MCF 10A (cell line): ENCODE measurements around the gene ZNF420. TPM values are rescaled to one million over a fixed set of nuclear protein-coding genes. Genes with fewer than 3 reads are reported as not detected.
"Not testable (repeated sequence)": the region's sequence is repeated elsewhere in the genome, so short reads cannot be mapped to it uniquely, and the experiment has no call there.

ENCODE experiments used
- BruUV-seq: library from RNA; stranded (reverse); fragments of 400-500 nt; replicated peaks from 2 replicates; lab custom pipeline; 2021; lab: Mats Ljungman, UMichigan
- CTCF ChIA-PET: fragments of 300-600 bp; sonication (Branson Sonifier 250); formaldehyde crosslinking; extraction: SDS; loops from one replicate; lab custom pipeline; 2021; ENCODE audit warnings: antibody characterized with exemption, inconsistent platforms; lab: Yijun Ruan, JAX
- POLR2A ChIA-PET: fragments of 300-600, 350-650 bp; sonication (Branson Sonifier 250); formaldehyde crosslinking; extraction: SDS; loops from one replicate; lab custom pipeline; 2020; ENCODE audit warnings: antibody characterized with exemption, inconsistent platforms; lab: Yijun Ruan, JAX
- DNase-seq: peaks from one replicate; pipeline ENCODE4 v3.0.0-alpha.2; 2018; ENCODE audit not compliant: unreplicated experiment
- H3K27ac Mint-ChIP-seq: one replicate; pipeline ENCODE4 v1.8.0; 2022; ENCODE audit warnings: mild to moderate bottlenecking, low read depth, mixed read lengths; ENCODE audit not compliant: unreplicated experiment
- H3K27me3 Mint-ChIP-seq: one replicate; pipeline ENCODE4 v1.8.0; 2022; ENCODE audit warnings: mixed read lengths; ENCODE audit not compliant: insufficient read depth, unreplicated experiment
- H3K36me3 Mint-ChIP-seq: one replicate; pipeline ENCODE4 v1.8.0; 2022; ENCODE audit warnings: mild to moderate bottlenecking, moderate library complexity, mixed read lengths; ENCODE audit not compliant: insufficient read depth, unreplicated experiment
- H3K4me1 Mint-ChIP-seq: one replicate; pipeline ENCODE4 v1.8.0; 2022; ENCODE audit warnings: mixed read lengths; ENCODE audit not compliant: insufficient read depth, unreplicated experiment
- H3K4me3 Mint-ChIP-seq: one replicate; pipeline ENCODE4 v1.8.0; 2022; ENCODE audit warnings: mild to moderate bottlenecking, moderate library complexity, mixed read lengths; ENCODE audit not compliant: unreplicated experiment
- H3K9me3 Mint-ChIP-seq: one replicate; pipeline ENCODE4 v1.8.0; 2022; ENCODE audit warnings: mixed read lengths; ENCODE audit not compliant: unreplicated experiment
- intact Hi-C: fragments of 100-400 bp; cut with micrococcal nuclease; formaldehyde crosslinking; loops from 2 replicates; pipeline ENCODE4 v1.14.1; 2022
- total RNA-seq: library from RNA; stranded (reverse); gene quantifications from 2 replicates; pipeline ENCODE4 v1.2.3, GENCODE V29; 2022
- TF ChIP-seq, protein P1 (sequence below): fragments of 200-600 bp; IDR thresholded peaks from one replicate; pipeline ENCODE4 v1.8.0; 2022; ENCODE audit warnings: antibody characterized with exemption, mild to moderate bottlenecking; ENCODE audit not compliant: unreplicated experiment

ZNF420 gene
- total RNA-seq, 1 experiment from 2014 or later, result 11.0 TPM

DNA sequence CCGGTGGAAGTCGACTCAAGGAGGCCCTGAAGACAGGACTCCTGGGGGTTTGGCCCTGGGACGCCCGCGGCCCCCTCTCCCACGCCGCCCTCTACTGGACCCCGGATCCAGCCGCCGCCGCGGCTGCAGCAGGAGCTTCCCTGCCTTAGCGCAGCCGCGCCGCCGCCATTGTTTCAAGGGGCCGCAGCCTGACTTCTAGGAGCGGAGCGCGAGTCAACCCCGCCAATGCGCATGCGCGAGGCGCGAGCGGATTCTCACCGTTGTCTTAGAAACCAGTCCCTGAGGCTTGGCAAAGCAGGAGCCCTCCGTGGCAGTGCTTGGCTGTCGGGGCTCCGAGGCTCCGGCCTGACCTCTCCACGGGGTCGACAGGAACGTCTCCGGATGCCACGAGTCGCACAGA is 19.1 kb upstream of the ZNF420 start:
- POLR2A ChIA-PET, result no interaction called here
- CTCF ChIA-PET, result interaction anchor here (0.6 kb wide), 1 partner anchor 41 kb away, joined by 3 read pairs; no protein-coding TSS in a partner anchor
- peaks cover 43% of the 10 kb centered on the region for H3K9me3 Mint-ChIP-seq

DNA sequence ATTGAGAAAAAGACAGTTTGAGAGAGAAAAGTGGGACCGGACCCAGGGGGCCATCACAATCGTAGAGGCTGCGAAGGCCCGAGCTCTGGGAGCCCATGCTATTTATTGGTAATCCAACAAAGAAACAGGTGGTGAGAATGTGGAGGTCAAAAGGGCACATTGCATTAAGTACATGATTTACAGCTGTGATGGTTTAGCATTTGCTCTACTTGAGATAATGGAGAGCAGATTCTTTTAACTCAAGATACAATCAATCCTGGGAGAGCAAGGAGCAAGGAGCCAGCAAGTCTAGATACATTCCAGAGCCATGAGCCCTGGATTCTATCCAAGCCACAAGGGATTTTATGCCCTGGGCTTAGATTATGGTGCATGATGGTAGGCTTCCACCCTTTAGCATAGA is 13.3 kb upstream of the ZNF420 start:
- DNase-seq, H3K4me3 Mint-ChIP-seq, H3K27me3 Mint-ChIP-seq, POLR2A ChIA-PET, H3K36me3 Mint-ChIP-seq, BruUV-seq, intact Hi-C loops, H3K4me1 Mint-ChIP-seq, H3K27ac Mint-ChIP-seq: not testable (repeated sequence)
- CTCF ChIA-PET, result interaction anchor here (0.9 kb wide), 1 partner anchor 25 kb away, joined by 3 read pairs; no protein-coding TSS in a partner anchor
- peaks cover 26% of the 10 kb centered on the region for H3K9me3 Mint-ChIP-seq

More for the DNA sequence above, 19.1 kb upstream of the ZNF420 start:
- no peak overlapping the region for H3K27ac Mint-ChIP-seq
- no peaks in the 10 kb centered on the region for H3K4me1 Mint-ChIP-seq
- no TSS peak for BruUV-seq
- H3K4me3 Mint-ChIP-seq, result no peak overlapping the region
- TF ChIP-seq, protein P1, sequence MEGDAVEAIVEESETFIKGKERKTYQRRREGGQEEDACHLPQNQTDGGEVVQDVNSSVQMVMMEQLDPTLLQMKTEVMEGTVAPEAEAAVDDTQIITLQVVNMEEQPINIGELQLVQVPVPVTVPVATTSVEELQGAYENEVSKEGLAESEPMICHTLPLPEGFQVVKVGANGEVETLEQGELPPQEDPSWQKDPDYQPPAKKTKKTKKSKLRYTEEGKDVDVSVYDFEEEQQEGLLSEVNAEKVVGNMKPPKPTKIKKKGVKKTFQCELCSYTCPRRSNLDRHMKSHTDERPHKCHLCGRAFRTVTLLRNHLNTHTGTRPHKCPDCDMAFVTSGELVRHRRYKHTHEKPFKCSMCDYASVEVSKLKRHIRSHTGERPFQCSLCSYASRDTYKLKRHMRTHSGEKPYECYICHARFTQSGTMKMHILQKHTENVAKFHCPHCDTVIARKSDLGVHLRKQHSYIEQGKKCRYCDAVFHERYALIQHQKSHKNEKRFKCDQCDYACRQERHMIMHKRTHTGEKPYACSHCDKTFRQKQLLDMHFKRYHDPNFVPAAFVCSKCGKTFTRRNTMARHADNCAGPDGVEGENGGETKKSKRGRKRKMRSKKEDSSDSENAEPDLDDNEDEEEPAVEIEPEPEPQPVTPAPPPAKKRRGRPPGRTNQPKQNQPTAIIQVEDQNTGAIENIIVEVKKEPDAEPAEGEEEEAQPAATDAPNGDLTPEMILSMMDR, result no peak
- H3K36me3 Mint-ChIP-seq, result peaks cover 6% of the 10 kb centered on the region
- intact Hi-C loops, result no loop called here
- H3K27me3 Mint-ChIP-seq, result no peaks in the 10 kb centered on the region
- no peak for DNase-seq

DNA sequence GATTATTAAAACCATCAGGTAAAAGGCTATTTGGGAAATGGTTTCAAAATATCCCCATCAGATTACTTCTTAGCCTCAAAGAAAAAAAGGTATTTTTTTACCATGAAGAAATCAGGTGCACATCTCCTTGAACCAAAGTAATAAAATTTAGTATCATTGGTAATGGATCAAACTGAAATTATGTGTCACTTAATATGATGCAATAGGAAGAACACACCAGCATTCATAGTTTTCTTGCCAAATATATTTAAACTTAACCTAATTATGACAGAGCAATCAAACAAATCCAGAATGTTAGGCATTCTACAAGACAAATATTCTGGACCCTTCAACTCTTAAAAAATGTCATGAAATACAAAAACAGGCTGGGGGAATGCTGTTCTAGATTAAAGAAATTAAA is 4.1 kb upstream of the ZNF420 start:
- CTCF ChIA-PET, result interaction anchor here (0.6 kb wide), 1 partner anchor 135 kb away, joined by 3 read pairs; no protein-coding TSS in a partner anchor
- Mint-ChIP-seq H3K4me3 (no peak overlapping the region), H3K36me3 (peaks cover 7% of the 10 kb centered on the region), H3K27ac (no peak overlapping the region), H3K27me3 (no peaks in the 10 kb centered on the region), H3K4me1 (peaks cover 7% of the 10 kb centered on the region), H3K9me3 (peaks cover 8% of the 10 kb centered on the region)
- no TSS peak for BruUV-seq
- DNase-seq, result no peak
- POLR2A ChIA-PET, result no interaction called here
- intact Hi-C loops, result no loop called here
- TF ChIP-seq, protein P1, result no peak

DNA sequence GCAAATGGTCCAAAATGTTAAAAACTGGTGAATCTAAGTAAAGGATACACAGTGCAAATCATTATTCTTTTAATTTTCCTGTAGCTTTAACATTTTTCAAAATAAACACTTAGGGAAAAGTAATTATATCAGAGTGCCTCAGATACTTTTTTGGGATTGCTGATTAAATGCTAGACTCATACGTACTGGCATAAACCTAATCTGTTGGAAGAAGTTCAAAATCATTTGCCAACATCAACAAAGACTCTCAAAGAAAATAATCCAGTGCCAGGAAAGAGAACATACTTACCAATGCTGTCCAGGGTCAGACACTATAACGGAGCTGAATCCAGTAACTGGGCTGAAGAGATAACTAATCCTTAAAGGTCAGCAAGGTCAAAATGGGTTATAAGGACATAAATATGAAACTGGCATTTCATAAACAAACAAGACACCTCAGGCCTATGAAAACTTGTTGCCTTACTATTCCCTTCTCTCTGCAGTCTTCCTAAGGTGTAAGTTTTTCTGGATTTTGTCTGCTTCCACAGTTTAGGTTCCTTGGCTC is 3.3 kb upstream of the ZNF420 start:
- H3K36me3 Mint-ChIP-seq, result peaks cover 7% of the 10 kb centered on the region
- H3K4me3 Mint-ChIP-seq, result no peak overlapping the region
- intact Hi-C loops, result loop anchor here (5.0 kb wide), 1 partner anchor 142 kb away; the partner anchor contains the start of gene ZNF383
- peaks cover 2% of the 10 kb centered on the region for H3K9me3 Mint-ChIP-seq
- CTCF ChIA-PET, result interaction anchor here (0.6 kb wide), 1 partner anchor 134 kb away, joined by 3 read pairs; no protein-coding TSS in a partner anchor
- H3K27me3 Mint-ChIP-seq, result no peaks in the 10 kb centered on the region
- H3K4me1 Mint-ChIP-seq, result peaks cover 12% of the 10 kb centered on the region
- TF ChIP-seq, protein P1, result no peak
- BruUV-seq, result no TSS peak
- POLR2A ChIA-PET, result interaction anchor here (0.6 kb wide), 1 partner anchor 105 kb away, joined by 3 read pairs; no protein-coding TSS in a partner anchor
- H3K27ac Mint-ChIP-seq, result no peak overlapping the region
- DNase-seq, result no peak

DNA sequence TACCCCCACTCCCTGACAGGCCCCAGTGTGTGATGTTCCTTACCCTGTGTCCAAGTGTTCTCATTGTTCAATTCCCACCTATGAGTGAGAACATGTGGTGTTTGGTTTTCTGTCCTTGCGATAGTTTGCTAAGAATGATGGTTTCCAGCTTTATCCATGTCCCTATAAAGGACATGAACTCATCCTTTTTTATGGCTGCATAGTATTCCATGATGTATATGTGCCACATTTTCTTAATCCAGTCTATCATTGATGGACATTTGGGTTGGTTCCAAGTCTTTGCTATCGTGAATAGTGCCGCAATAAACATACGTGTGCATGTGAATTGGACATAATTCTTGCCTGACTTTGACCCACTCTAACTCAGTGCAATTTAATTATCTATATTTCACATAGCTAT is 1.7 kb upstream of the ZNF420 start:
- Mint-ChIP-seq H3K36me3 (peaks cover 19% of the 10 kb centered on the region), H3K4me1 (peaks cover 12% of the 10 kb centered on the region)
- H3K27ac Mint-ChIP-seq, BruUV-seq, H3K4me3 Mint-ChIP-seq, CTCF ChIA-PET, H3K27me3 Mint-ChIP-seq, H3K9me3 Mint-ChIP-seq, DNase-seq: not testable (repeated sequence)
- POLR2A ChIA-PET, result interaction anchor here (1.2 kb wide), 1 partner anchor 7 kb away, joined by 7 read pairs; no protein-coding TSS in a partner anchor
- intact Hi-C loops, result loop anchor here (5.0 kb wide), 1 partner anchor 141 kb away; the partner anchor contains the start of gene ZNF383
